IMR-90 (cell line): ENCODE data around the gene USP35. TPM values are rescaled to one million over a fixed set of nuclear protein-coding genes. Genes with fewer than 3 reads are reported as not detected.
A peak's percentile ranks its signal among the peaks of the same experiment; 100 is the strongest.

Experiments
- ATAC-seq: fragments of 200-7000 bp; cut with Tn5 transposase; 2 replicates; pipeline ENCODE4 v1.9.1; 2020; ENCODE audit warnings: low read depth, mild to moderate bottlenecking, moderate library complexity
- BruUV-seq: library from RNA; stranded (reverse); fragments of 400-500 nt; replicated peaks from 2 replicates; lab custom pipeline; 2021; lab: Mats Ljungman, UMichigan
- CTCF ChIA-PET: fragments of 300-600 bp; formaldehyde crosslinking; extraction: SDS; loops from one replicate; lab custom pipeline; 2021; ENCODE audit warnings: antibody characterized with exemption; lab: Yijun Ruan, JAX
- POLR2A ChIA-PET: fragments of 300-600 bp; sonication (Branson Sonifier 250); formaldehyde crosslinking; loops from one replicate; lab custom pipeline; 2022; ENCODE audit warnings: antibody characterized with exemption; ENCODE audit not compliant: unreplicated experiment; lab: Charles Lee
- DNase-seq: peaks from one replicate; pipeline ENCODE4 v3.0.0; 2013
- H2AFZ ChIP-seq: replicated peaks from 2 replicates; pipeline ENCODE3; 2013; ENCODE audit warnings: low read length, mild to moderate bottlenecking; ENCODE audit not compliant: poor library complexity
- H2AK5ac ChIP-seq: 2 replicates; pipeline ENCODE4 v1.6.1; 2013; ENCODE audit warnings: low read depth, low read length, inconsistent platforms
- H2AK9ac ChIP-seq: replicated peaks from 2 replicates; pipeline ENCODE3; 2013; ENCODE audit warnings: mild to moderate bottlenecking, low read depth, low read length, moderate library complexity; ENCODE audit not compliant: poor library complexity
- H2BK120ac ChIP-seq: 2 replicates; pipeline ENCODE4 v1.6.1; 2013; ENCODE audit warnings: low read depth, low read length, inconsistent platforms
- H2BK15ac ChIP-seq: 3 replicates; pipeline ENCODE4 v1.6.1; 2013; ENCODE audit warnings: low read depth, low read length, inconsistent platforms
- H2BK20ac ChIP-seq: 2 replicates; pipeline ENCODE4 v1.6.1; 2013; ENCODE audit warnings: low read depth, mild to moderate bottlenecking, inconsistent platforms, low read length, moderate library complexity
- H2BK5ac ChIP-seq: 2 replicates; pipeline ENCODE4 v1.6.1; 2013; ENCODE audit warnings: mild to moderate bottlenecking, low read depth, low read length, inconsistent platforms; ENCODE audit not compliant: poor library complexity, severe bottlenecking
- H3K14ac ChIP-seq: replicated peaks from 2 replicates; pipeline ENCODE4 v1.6.1; 2013; ENCODE audit warnings: low read depth, low read length, inconsistent platforms
- H3K18ac ChIP-seq: 2 replicates; pipeline ENCODE4 v1.6.1; 2013; ENCODE audit warnings: low read depth, low read length, control low read depth
- H3K23ac ChIP-seq: 2 replicates; pipeline ENCODE4 v1.6.1; 2013; ENCODE audit warnings: low read depth, low read length, inconsistent platforms
- H3K27ac ChIP-seq: 2 replicates; pipeline ENCODE4 v1.5.1; 2013; ENCODE audit warnings: mild to moderate bottlenecking, control low read depth, low read length; ENCODE audit not compliant: insufficient read depth
- H3K27me3 ChIP-seq: 2 replicates; pipeline ENCODE4 v1.6.1; 2013; ENCODE audit warnings: low read length; ENCODE audit not compliant: control insufficient read depth, insufficient read depth
- H3K36me3 ChIP-seq: 2 replicates; pipeline ENCODE4 v1.6.1; 2013; ENCODE audit warnings: low read length, mixed read lengths; ENCODE audit not compliant: control insufficient read depth, insufficient read depth
- H3K4ac ChIP-seq: 2 replicates; pipeline ENCODE4 v1.6.1; 2013; ENCODE audit warnings: low read depth, low read length, inconsistent platforms
- H3K4me1 ChIP-seq: 2 replicates; pipeline ENCODE4 v1.6.1; 2013; ENCODE audit warnings: low read length, mixed read lengths; ENCODE audit not compliant: control insufficient read depth, insufficient read depth
- H3K4me2 ChIP-seq: 2 replicates; pipeline ENCODE4 v1.6.1; 2013; ENCODE audit warnings: low read depth, mild to moderate bottlenecking, control low read depth, low read length, moderate library complexity
- H3K4me3 ChIP-seq: 2 replicates; pipeline ENCODE4 v1.5.1; 2013; ENCODE audit warnings: low read depth, mild to moderate bottlenecking, control low read depth, low read length, moderate library complexity; ENCODE audit not compliant: insufficient read depth
- H3K56ac ChIP-seq: 2 replicates; pipeline ENCODE4 v1.6.1; 2013; ENCODE audit warnings: low read length, inconsistent platforms; ENCODE audit not compliant: insufficient read depth; ENCODE audit errors: extremely low read depth
- H3K79me1 ChIP-seq, 2 experiments: 2 replicates each; pipeline ENCODE4 v1.6.1; 2013; ENCODE audit warnings: low read length in 2 of 2, inconsistent platforms in 1 of 2, low read depth in 1 of 2
- H3K9ac ChIP-seq: 2 replicates; pipeline ENCODE4 v1.6.1; 2013; ENCODE audit warnings: low read depth, low read length, control low read depth
- H3K9me1 ChIP-seq: 2 replicates; pipeline ENCODE4 v1.6.1; 2013; ENCODE audit warnings: low read length, inconsistent platforms; ENCODE audit not compliant: insufficient read depth
- H3K9me3 ChIP-seq: 2 replicates; pipeline ENCODE4 v1.6.1; 2013; ENCODE audit warnings: low read length; ENCODE audit not compliant: control insufficient read depth, insufficient read depth
- H4K20me1 ChIP-seq: 2 replicates; pipeline ENCODE4 v1.6.1; 2013; ENCODE audit warnings: low read length, inconsistent platforms; ENCODE audit not compliant: insufficient read depth
- H4K5ac ChIP-seq: 2 replicates; pipeline ENCODE4 v1.6.1; 2013; ENCODE audit warnings: mild to moderate bottlenecking, low read depth, low read length, control low read depth
- H4K8ac ChIP-seq, 2 experiments: 2 replicates each; pipeline ENCODE4 v1.6.1; 2013; ENCODE audit warnings: low read depth in 2 of 2, low read length in 2 of 2, control low read depth in 1 of 2, inconsistent platforms in 1 of 2
- H4K91ac ChIP-seq: 2 replicates; pipeline ENCODE4 v1.6.1; 2013; ENCODE audit warnings: low read depth, low read length, inconsistent platforms; ENCODE audit not compliant: insufficient read depth
- BHLHE40 ChIP-seq: fragments of 150-350 bp; IDR thresholded peaks from 2 replicates; pipeline ENCODE4 v1.6.1; 2016; ENCODE audit warnings: mild to moderate bottlenecking, low read depth, low read length
- CEBPB ChIP-seq: IDR thresholded peaks from 2 replicates; pipeline ENCODE4 v1.6.1; 2012; ENCODE audit warnings: low read depth, low read length, improper control_type of control experiment
- CHD1 ChIP-seq: IDR thresholded peaks from 2 replicates; pipeline ENCODE4 v1.6.1; 2012; ENCODE audit warnings: low read depth, low read length, improper control_type of control experiment
- CTCF ChIP-seq: conservative IDR thresholded peaks from 2 replicates; pipeline ENCODE4 v1.5.1; 2012; ENCODE audit warnings: mild to moderate bottlenecking, low read depth, low read length, improper control_type of control experiment
- ELK1 ChIP-seq: fragments of 150-350 bp; IDR thresholded peaks from 2 replicates; pipeline ENCODE4 v1.6.1; 2016; ENCODE audit warnings: low read depth, mild to moderate bottlenecking, low read length, moderate library complexity, borderline replicate concordance
- FOS ChIP-seq: fragments of 150-350 bp; IDR thresholded peaks from 2 replicates; pipeline ENCODE4 v1.6.1; 2016; ENCODE audit warnings: low read depth, low read length
- MAFK ChIP-seq: IDR thresholded peaks from 2 replicates; pipeline ENCODE4 v1.6.1; 2012; ENCODE audit warnings: low read depth, low read length, improper control_type of control experiment
- MAZ ChIP-seq: IDR thresholded peaks from 2 replicates; pipeline ENCODE4 v1.6.1; 2012; ENCODE audit warnings: low read depth, mild to moderate bottlenecking, low read length, improper control_type of control experiment, moderate library complexity, borderline replicate concordance
- MXI1 ChIP-seq: IDR thresholded peaks from 2 replicates; pipeline ENCODE4 v1.6.1; 2012; ENCODE audit warnings: low read depth, mild to moderate bottlenecking, low read length, moderate library complexity, borderline replicate concordance
- NFE2L2 ChIP-seq: fragments of 150-350 bp; IDR thresholded peaks from 2 replicates; pipeline ENCODE4 v1.6.1; 2016; ENCODE audit warnings: low read depth, mild to moderate bottlenecking, low read length
- POLR2A ChIP-seq: IDR thresholded peaks from 2 replicates; pipeline ENCODE4 v1.6.1; 2012; ENCODE audit warnings: mild to moderate bottlenecking, low read depth, low read length
- RCOR1 ChIP-seq: IDR thresholded peaks from 2 replicates; pipeline ENCODE4 v1.6.1; 2012; ENCODE audit warnings: mild to moderate bottlenecking, low read length, improper control_type of control experiment; ENCODE audit not compliant: insufficient replicate concordance
- RFX5 ChIP-seq: IDR thresholded peaks from 2 replicates; pipeline ENCODE4 v1.8.0; 2012; ENCODE audit warnings: low read depth, mild to moderate bottlenecking, low read length, moderate library complexity
- SMC3 ChIP-seq: fragments of 150-350 bp; IDR thresholded peaks from 2 replicates; pipeline ENCODE4 v1.6.1; 2016; ENCODE audit warnings: low read depth, mild to moderate bottlenecking, antibody characterized with exemption, low read length, moderate library complexity
- USF2 ChIP-seq: fragments of 150-350 bp; IDR thresholded peaks from 2 replicates; pipeline ENCODE4 v1.6.1; 2017; ENCODE audit warnings: mild to moderate bottlenecking, antibody characterized with exemption, low read length, low read depth
- WGBS, 2 experiments: methylation state at CpG; one replicate each; pipeline versions ENCODE4 v1.1.5 to v1.1.7; 2013; ENCODE audit warnings: missing lambda C conversion rate in 2 of 2; ENCODE audit not compliant: insufficient read length in 1 of 2; ENCODE audit errors: extremely low coverage in 2 of 2; 5-methylcytosine and 5-hydroxymethylcytosine counted together
- dilution Hi-C: fragments of 300-500 bp; cut with HindIII; formaldehyde crosslinking; loops from one replicate; pipeline ENCODE4 v1.14.3; 2018; ENCODE audit warnings: low sequenced_read_pairs; ENCODE audit not compliant: unreplicated experiment
- in situ Hi-C: fragments of 300-500 bp; cut with MboI; formaldehyde crosslinking; loops from 3 replicates; pipeline ENCODE4 v1.14.3; 2019; ENCODE audit warnings: low sequenced_read_pairs, inconsistent platforms, mixed read lengths
- intact Hi-C: fragments of 100-400 bp; cut with micrococcal nuclease; formaldehyde crosslinking; loops from 2 replicates; pipeline ENCODE4 v1.10.0; 2022
- polyA plus RNA-seq, 3 experiments: library from polyadenylated mRNA; depleted of rRNA; stranded (reverse); fragments of >200 nt; gene quantifications; 2 replicates each; pipeline ENCODE4 v1.2.3, GENCODE V29; 2012; ENCODE audit warnings: low replicate concordance in 1 of 3
- total RNA-seq: library from RNA; depleted of rRNA; stranded (reverse); fragments of >200 nt; gene quantifications from 2 replicates; pipeline ENCODE4 v1.2.3, GENCODE V29; 2012

USP35 gene
- total and polyA plus RNA-seq, 2 of the 4 experiments (the other 2 are of a cell fraction): 2.7 to 11.3 TPM

GRCh38 chr11:78158987-78159652 lies 29.6 kb upstream of the USP35 start:
- no CpG with 5 or more reads among the region's 6 CpGs for WGBS, 2 experiments
- no peak overlapping the region for H2AK9ac ChIP-seq
- POLR2A ChIA-PET: no interaction called here
- peak overlapping the region; percentile 34 for H2AFZ ChIP-seq
- no peak overlapping the region for H2BK20ac ChIP-seq
- H2AK5ac ChIP-seq: no peak overlapping the region; the same call in 1 of the 2 replicates
- BruUV-seq: no TSS peak
- H3K4me2 ChIP-seq: no peak overlapping the region; the same call in 1 of the 2 replicates
- ATAC-seq (peak; percentile 78), DNase-seq (peak; percentile 16)
- no peak overlapping the region for H4K91ac ChIP-seq
- H3K27me3 ChIP-seq: no peaks in the 10 kb centered on the region
- peak overlapping the region; percentile 12; the same call in 1 of the 2 replicates for H3K27ac ChIP-seq
- dilution Hi-C loops: no loop called here
- H2BK120ac ChIP-seq: no peak overlapping the region
- H3K9me3 ChIP-seq: no peaks in the 10 kb centered on the region
- no peak overlapping the region for H3K4ac ChIP-seq
- H3K36me3 ChIP-seq: no peaks in the 10 kb centered on the region
- intact Hi-C loops: no loop called here
- H3K56ac ChIP-seq: no peak overlapping the region
- no peaks in the 10 kb centered on the region for H4K20me1 ChIP-seq
- H3K4me1 ChIP-seq: peaks cover 7% of the 10 kb centered on the region
- no peak overlapping the region; the same call in 1 of the 2 replicates for H3K18ac ChIP-seq
- H4K5ac ChIP-seq: no peak overlapping the region; the same call in 1 of the 2 replicates
- peak overlapping the region in 1 of 2 experiments; percentile 21; a peak in 1 of 4 replicates for H4K8ac ChIP-seq
- H3K4me3 ChIP-seq: no peak overlapping the region
- H3K9me1 ChIP-seq: peaks cover 5% of the 10 kb centered on the region
- H3K23ac ChIP-seq: no peak overlapping the region; the same call in 1 of the 2 replicates
- H2BK15ac ChIP-seq: no peak overlapping the region
- CTCF ChIA-PET: interaction anchor here (1.5 kb wide), 1 partner anchor 9 kb away, joined by 8 read pairs; no protein-coding TSS in a partner anchor
- no peak overlapping the region for H2BK5ac ChIP-seq
- in situ Hi-C loops: no loop called here
- no peak overlapping the region for H3K9ac ChIP-seq
- no peak overlapping the region for H3K14ac ChIP-seq
- no peaks in the 10 kb centered on the region for H3K79me1 ChIP-seq
- no peak for TF ChIP-seq POLR2A
- TF ChIP-seq ELK1: no peak
- TF ChIP-seq RFX5: no peak
- no peak for TF ChIP-seq BHLHE40
- TF ChIP-seq CEBPB: no peak
- no peak for TF ChIP-seq RCOR1
- TF ChIP-seq MAZ: no peak
- TF ChIP-seq SMC3: no peak
- TF ChIP-seq MXI1: no peak
- no peak for TF ChIP-seq MAFK
- no peak for TF ChIP-seq USF2
- no peak for TF ChIP-seq FOS
- TF ChIP-seq NFE2L2: no peak
- no peak for TF ChIP-seq CTCF
- no peak for TF ChIP-seq CHD1
